Activated B cell treated with CpG ODN at 0.5 μM for 24 hours (primary cell): ENCODE measurements around the gene CORIN. TPM values are rescaled to one million over a fixed set of nuclear protein-coding genes. Genes with fewer than 3 reads are reported as not detected.
"Not testable (repeated sequence)": the region's sequence is repeated elsewhere in the genome, so short reads cannot be mapped to it uniquely, and the experiment has no call there.

Source experiments
- ATAC-seq: fragments of 200-7000 bp; cut with Tn5 transposase; one replicate; pipeline ENCODE4 v1.10.0; 2021; ENCODE audit warnings: low read depth, mild to moderate bottlenecking, moderate library complexity
- CTCF ChIA-PET: fragments of 350-600 bp; sonication (Branson Sonifier 250); formaldehyde crosslinking; loops from one replicate; lab custom pipeline; 2021; ENCODE audit warnings: antibody characterized with exemption; lab: Charles Lee
- POLR2A ChIA-PET: fragments of 350-600 bp; sonication (Branson Sonifier 250); formaldehyde crosslinking; loops from one replicate; lab custom pipeline; 2021; ENCODE audit warnings: antibody characterized with exemption; lab: Charles Lee
- DNase-seq: peaks from one replicate; pipeline ENCODE4 v3.0.0; 2022
- H3K27ac Mint-ChIP-seq: one replicate; pipeline ENCODE4 v1.8.0; 2020; ENCODE audit warnings: mixed read lengths
- H3K27me3 Mint-ChIP-seq: one replicate; pipeline ENCODE4 v1.8.0; 2021; ENCODE audit warnings: mixed read lengths
- H3K36me3 Mint-ChIP-seq: one replicate; pipeline ENCODE4 v1.8.0; 2021; ENCODE audit warnings: low read depth, mixed read lengths
- H3K4me1 Mint-ChIP-seq: one replicate; pipeline ENCODE4 v1.8.0; 2021; ENCODE audit warnings: mixed read lengths
- H3K4me3 Mint-ChIP-seq: one replicate; pipeline ENCODE4 v1.8.0; 2020; ENCODE audit warnings: mild to moderate bottlenecking, mixed read lengths
- H3K9me3 Mint-ChIP-seq: one replicate; pipeline ENCODE4 v1.8.0; 2020; ENCODE audit warnings: mixed read lengths
- intact Hi-C: fragments of 100-400 bp; cut with micrococcal nuclease; formaldehyde crosslinking; loops from one replicate; pipeline ENCODE4 v1.15.1; 2024
- total RNA-seq: library from RNA; stranded (reverse); gene quantifications from 2 replicates; pipeline ENCODE4 v1.2.3, GENCODE V29; 2022
- TF ChIP-seq, protein P1 (sequence below): fragments of 200-600 bp; IDR thresholded peaks from one replicate; pipeline ENCODE4 v1.8.0; 2022; ENCODE audit warnings: antibody characterized with exemption, mild to moderate bottlenecking

CORIN gene
- total RNA-seq, 1 donor from 2014 or later = not detected

DNA sequence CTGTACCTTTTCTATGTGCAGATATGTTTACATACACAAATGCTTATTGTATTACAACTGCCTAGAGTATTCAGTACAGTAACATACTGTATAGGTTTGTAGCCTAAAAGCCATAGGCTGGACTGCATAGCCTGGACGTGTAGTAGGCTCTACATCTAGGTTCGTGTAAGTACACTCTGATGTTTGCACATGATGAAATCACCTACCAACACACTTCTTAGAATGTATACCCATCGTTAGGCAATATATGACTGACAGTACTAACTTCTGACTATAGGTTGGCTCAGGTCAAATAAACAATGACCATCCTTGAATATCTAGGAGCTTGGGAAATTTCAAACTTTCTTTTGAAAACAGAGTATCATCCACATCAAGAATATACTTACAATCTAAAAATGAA is 139.0 kb downstream of the CORIN start:
- ChIA-PET POLR2A (no interaction called here), CTCF (no interaction called here)
- intact Hi-C loops = no loop called here
- TF ChIP-seq, protein P1, sequence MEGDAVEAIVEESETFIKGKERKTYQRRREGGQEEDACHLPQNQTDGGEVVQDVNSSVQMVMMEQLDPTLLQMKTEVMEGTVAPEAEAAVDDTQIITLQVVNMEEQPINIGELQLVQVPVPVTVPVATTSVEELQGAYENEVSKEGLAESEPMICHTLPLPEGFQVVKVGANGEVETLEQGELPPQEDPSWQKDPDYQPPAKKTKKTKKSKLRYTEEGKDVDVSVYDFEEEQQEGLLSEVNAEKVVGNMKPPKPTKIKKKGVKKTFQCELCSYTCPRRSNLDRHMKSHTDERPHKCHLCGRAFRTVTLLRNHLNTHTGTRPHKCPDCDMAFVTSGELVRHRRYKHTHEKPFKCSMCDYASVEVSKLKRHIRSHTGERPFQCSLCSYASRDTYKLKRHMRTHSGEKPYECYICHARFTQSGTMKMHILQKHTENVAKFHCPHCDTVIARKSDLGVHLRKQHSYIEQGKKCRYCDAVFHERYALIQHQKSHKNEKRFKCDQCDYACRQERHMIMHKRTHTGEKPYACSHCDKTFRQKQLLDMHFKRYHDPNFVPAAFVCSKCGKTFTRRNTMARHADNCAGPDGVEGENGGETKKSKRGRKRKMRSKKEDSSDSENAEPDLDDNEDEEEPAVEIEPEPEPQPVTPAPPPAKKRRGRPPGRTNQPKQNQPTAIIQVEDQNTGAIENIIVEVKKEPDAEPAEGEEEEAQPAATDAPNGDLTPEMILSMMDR = no peak
- H3K27me3 Mint-ChIP-seq = peaks cover 19% of the 10 kb centered on the region
- no peak overlapping the region for H3K27ac Mint-ChIP-seq
- H3K36me3 Mint-ChIP-seq = no peaks in the 10 kb centered on the region
- DNase-seq = no peak
- H3K4me1 Mint-ChIP-seq = no peaks in the 10 kb centered on the region
- H3K4me3 Mint-ChIP-seq = no peak overlapping the region
- H3K9me3 Mint-ChIP-seq = no peaks in the 10 kb centered on the region
- no peak for ATAC-seq

DNA sequence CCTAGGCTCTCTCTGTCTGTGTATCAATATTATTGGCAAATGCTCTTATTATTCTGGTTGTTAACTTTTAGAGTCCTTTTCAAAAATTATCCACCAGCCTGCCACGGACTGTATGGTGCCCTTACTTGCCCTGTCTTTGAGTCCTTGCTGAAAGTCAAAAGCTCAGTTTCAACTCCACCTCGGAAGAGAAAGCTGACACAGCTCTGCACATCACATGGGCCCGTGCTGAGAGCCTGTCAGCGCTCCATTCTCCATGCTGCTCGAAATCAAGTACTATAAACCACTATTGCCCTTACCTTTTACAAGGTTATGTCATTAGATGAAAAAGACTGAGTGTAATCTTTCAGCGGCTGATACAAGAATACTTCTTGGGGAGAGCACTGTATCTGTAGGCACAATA is 141.0 kb downstream of the CORIN start:
- ATAC-seq (no peak), DNase-seq (no peak)
- no peaks in the 10 kb centered on the region for H3K9me3 Mint-ChIP-seq
- no peaks in the 10 kb centered on the region for H3K36me3 Mint-ChIP-seq
- POLR2A ChIA-PET = no interaction called here
- peaks cover 17% of the 10 kb centered on the region for H3K27me3 Mint-ChIP-seq
- no peak overlapping the region for H3K27ac Mint-ChIP-seq
- H3K4me1 Mint-ChIP-seq = no peaks in the 10 kb centered on the region
- intact Hi-C loops = no loop called here
- CTCF ChIA-PET = interaction anchor here (1.1 kb wide), 1 partner anchor 28 kb away, joined by 4 read pairs; no protein-coding TSS in a partner anchor
- no peak overlapping the region for H3K4me3 Mint-ChIP-seq
- TF ChIP-seq, protein P1 = no peak

DNA sequence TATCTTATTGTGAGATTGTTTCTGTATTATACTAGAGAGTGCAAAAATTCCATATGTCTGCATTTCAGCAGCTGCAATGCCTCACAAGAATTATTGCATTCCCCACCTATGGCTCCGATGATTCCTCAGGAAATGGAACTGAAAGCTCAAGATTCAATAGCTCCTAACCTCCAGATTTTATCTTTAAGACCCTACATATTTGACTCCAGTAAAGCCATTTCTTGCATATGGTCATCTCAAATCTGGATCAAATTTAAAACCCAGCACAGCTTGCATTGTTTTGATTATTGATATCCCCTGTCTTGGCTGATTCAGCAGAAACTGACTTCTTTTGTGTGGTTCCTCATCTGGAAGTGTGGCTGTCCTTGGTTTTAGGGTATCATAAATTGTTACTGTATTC is 142.6 kb downstream of the CORIN start:
- TF ChIP-seq, protein P1 = no peak
- peaks cover 15% of the 10 kb centered on the region for H3K27me3 Mint-ChIP-seq
- no peaks in the 10 kb centered on the region for H3K4me1 Mint-ChIP-seq
- intact Hi-C loops = no loop called here
- no peaks in the 10 kb centered on the region for H3K9me3 Mint-ChIP-seq
- no peaks in the 10 kb centered on the region for H3K36me3 Mint-ChIP-seq
- ChIA-PET CTCF (no interaction called here), POLR2A (no interaction called here)
- H3K27ac Mint-ChIP-seq = no peak overlapping the region
- no peak for DNase-seq
- H3K4me3 Mint-ChIP-seq = no peak overlapping the region
- no peak for ATAC-seq

DNA sequence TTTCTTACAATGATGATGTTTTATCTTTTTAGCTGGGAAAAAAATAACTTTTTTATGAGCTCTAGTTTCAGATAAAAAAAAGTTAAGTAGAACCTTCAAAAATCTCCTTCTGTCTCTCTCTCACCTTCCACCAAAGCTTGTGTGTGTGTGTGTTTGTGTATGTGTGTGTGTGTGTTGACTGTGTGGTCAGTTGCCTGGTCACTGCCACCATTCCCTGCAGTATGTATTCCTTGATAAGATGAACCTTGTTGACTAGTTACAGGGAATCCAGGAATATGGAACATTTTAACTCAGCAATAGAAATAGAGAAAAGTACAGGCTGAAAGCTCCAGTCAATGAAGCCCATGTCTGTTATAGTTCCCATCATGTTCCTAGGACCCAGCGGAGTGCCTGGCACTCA is 143.5 kb downstream of the CORIN start:
- H3K9me3 Mint-ChIP-seq = no peaks in the 10 kb centered on the region
- TF ChIP-seq, protein P1 = no peak
- H3K4me3 Mint-ChIP-seq = no peak overlapping the region
- DNase-seq = no peak
- H3K27me3 Mint-ChIP-seq = peaks cover 14% of the 10 kb centered on the region
- POLR2A ChIA-PET = no interaction called here
- no peaks in the 10 kb centered on the region for H3K4me1 Mint-ChIP-seq
- no peaks in the 10 kb centered on the region for H3K36me3 Mint-ChIP-seq
- H3K27ac Mint-ChIP-seq = no peak overlapping the region
- CTCF ChIA-PET = no interaction called here
- ATAC-seq = no peak
- intact Hi-C loops = no loop called here

GRCh38 chr4:47692691-47693090 is 145.2 kb downstream of the CORIN start:
- no peak for DNase-seq
- ATAC-seq = no peak
- POLR2A ChIA-PET = no interaction called here
- Mint-ChIP-seq H3K4me1 (no peaks in the 10 kb centered on the region), H3K27me3 (peaks cover 9% of the 10 kb centered on the region), H3K27ac (no peak overlapping the region), H3K36me3 (no peaks in the 10 kb centered on the region), H3K9me3 (no peaks in the 10 kb centered on the region), H3K4me3 (no peak overlapping the region)
- intact Hi-C loops = no loop called here
- TF ChIP-seq, protein P1 = no peak
- CTCF ChIA-PET = no interaction called here

DNA sequence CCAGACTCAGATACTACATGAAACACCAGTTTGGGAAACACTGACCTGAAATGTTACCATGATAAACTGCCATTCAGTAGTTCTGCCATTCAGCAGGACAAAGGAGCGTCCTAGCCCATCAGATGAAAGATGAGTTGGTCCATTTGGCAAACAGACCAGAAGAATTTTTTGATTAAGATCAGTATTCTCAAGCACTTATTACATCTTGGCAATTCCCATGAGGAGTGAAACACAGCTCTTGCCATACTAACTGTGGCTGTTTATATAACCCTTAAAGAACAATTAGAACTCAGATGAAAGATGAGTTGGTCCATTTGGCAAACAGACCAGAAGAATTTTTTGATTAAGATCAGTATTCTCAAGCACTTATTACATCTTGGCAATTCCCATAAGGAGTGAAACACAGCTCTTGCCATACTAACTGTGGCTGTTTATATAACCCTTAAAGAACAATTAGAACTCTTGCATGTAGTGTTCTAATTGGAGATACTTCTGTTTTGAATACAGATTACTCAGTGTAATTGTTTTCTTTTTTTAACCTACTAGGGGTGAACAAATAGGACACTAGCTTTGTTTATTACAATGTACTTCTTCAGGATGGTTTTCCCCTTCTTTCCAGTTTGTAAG is 146.0 kb downstream of the CORIN start:
- intact Hi-C loops, H3K4me1 Mint-ChIP-seq, DNase-seq, H3K27me3 Mint-ChIP-seq, ATAC-seq, POLR2A ChIA-PET, H3K27ac Mint-ChIP-seq, H3K9me3 Mint-ChIP-seq, H3K36me3 Mint-ChIP-seq, H3K4me3 Mint-ChIP-seq: not testable (repeated sequence)
- CTCF ChIA-PET = interaction anchor here (1.5 kb wide), 1 partner anchor 242 kb away, joined by 5 read pairs; no protein-coding TSS in a partner anchor
